Cardiac muscle cell (in vitro differentiated cells and primary cell): ENCODE data around the gene PLB1. TPM values are rescaled to one million over a fixed set of nuclear protein-coding genes. Genes with fewer than 3 reads are reported as not detected.

ENCODE experiments used
- DNase-seq, 2 donors: peaks; one replicate each; pipeline versions ENCODE4 v3.0.0 to v3.0.0-alpha.2; 2010 to 2017; ENCODE audit warnings: low read depth in 1 of 2, low spot score in 1 of 2
- H3K27ac ChIP-seq: fragments of 200-600 bp; sonication (generic); 2 replicates; pipeline ENCODE4 v1.5.1; 2016
- H3K27me3 ChIP-seq: fragments of 200-600 bp; sonication (generic); 2 replicates; pipeline ENCODE4 v1.6.0; 2016; ENCODE audit warnings: control low read depth
- H3K36me3 ChIP-seq: fragments of 200-600 bp; sonication (generic); 2 replicates; pipeline ENCODE4 v1.5.1; 2016; ENCODE audit warnings: control low read depth
- H3K4me1 ChIP-seq: fragments of 200-600 bp; sonication (generic); 2 replicates; pipeline ENCODE4 v1.8.1; 2017; ENCODE audit warnings: low read depth, mild to moderate bottlenecking, mixed run types
- H3K4me3 ChIP-seq: fragments of 200-600 bp; sonication (generic); 2 replicates; pipeline ENCODE4 v1.5.1; 2016; ENCODE audit warnings: mild to moderate bottlenecking
- H3K9me3 ChIP-seq: fragments of 200-600 bp; sonication (generic); 2 replicates; pipeline ENCODE4 v1.5.1; 2017; ENCODE audit warnings: low read depth, mild to moderate bottlenecking, control low read depth
- CTCF ChIP-seq: IDR thresholded peaks from 2 replicates; pipeline ENCODE4 v1.5.1; 2012; ENCODE audit warnings: low read depth, mild to moderate bottlenecking, low read length
- polyA plus RNA-seq: library from polyadenylated mRNA; unstranded; fragments of >200 nt; fragmentation: Nextera tagmentation; extraction: Ambion mirVana; gene quantifications from 2 replicates; pipeline ENCODE4 v1.2.1, GENCODE V29; 2016
- total RNA-seq: library from RNA; depleted of rRNA; stranded (reverse); fragments of >200 nt; gene quantifications from 2 replicates; pipeline ENCODE4 v1.2.3, GENCODE V29; 2016

PLB1 gene
- total and polyA plus RNA-seq, 2 experiments from 2014 or later = 1.1 to 1.2 TPM

- Histone ChIP-seq H3K27me3 (no peaks in the 10 kb centered on the region), H3K27ac (no peak overlapping the region), H3K9me3 (no peaks in the 10 kb centered on the region), H3K4me3 (no peak overlapping the region), H3K36me3 (no peaks in the 10 kb centered on the region), H3K4me1 (peaks cover 8% of the 10 kb centered on the region)
- no peak for TF ChIP-seq CTCF
- DNase-seq = no peak
These were observed 91.8 kb downstream of the PLB1 start for GRCh38 chr2:28587526-28588291.

- Histone ChIP-seq H3K4me3 (no peak overlapping the region), H3K9me3 (no peaks in the 10 kb centered on the region), H3K36me3 (no peaks in the 10 kb centered on the region), H3K4me1 (peaks cover 12% of the 10 kb centered on the region), H3K27me3 (no peaks in the 10 kb centered on the region), H3K27ac (no peak overlapping the region)
- TF ChIP-seq CTCF = no peak
- no peak for DNase-seq
These were observed 92.4 kb downstream of the PLB1 start for GRCh38 chr2:28588292-28588670.

- no peaks in the 10 kb centered on the region for H3K27me3 ChIP-seq
- H3K4me3 ChIP-seq = no peak overlapping the region
- H3K9me3 ChIP-seq = no peaks in the 10 kb centered on the region
- DNase-seq = no peak
- no peak for TF ChIP-seq CTCF
- H3K27ac ChIP-seq = no peak overlapping the region
- H3K36me3 ChIP-seq = no peaks in the 10 kb centered on the region
- H3K4me1 ChIP-seq = peaks cover 20% of the 10 kb centered on the region
These were observed 94.0 kb downstream of the PLB1 start for GRCh38 chr2:28589746-28590463.

GRCh38 chr2:28590496-28591301 is 94.8 kb downstream of the PLB1 start:
- H3K4me3 ChIP-seq = no peak overlapping the region
- no peaks in the 10 kb centered on the region for H3K36me3 ChIP-seq
- H3K27ac ChIP-seq = no peak overlapping the region
- H3K27me3 ChIP-seq = no peaks in the 10 kb centered on the region
- no peaks in the 10 kb centered on the region for H3K9me3 ChIP-seq
- H3K4me1 ChIP-seq = peaks cover 20% of the 10 kb centered on the region
- DNase-seq = no peak
- TF ChIP-seq CTCF = no peak

- H3K27me3 ChIP-seq = no peaks in the 10 kb centered on the region
- H3K27ac ChIP-seq = no peak overlapping the region
- no peak overlapping the region for H3K4me3 ChIP-seq
- no peaks in the 10 kb centered on the region for H3K9me3 ChIP-seq
- peaks cover 26% of the 10 kb centered on the region for H3K4me1 ChIP-seq
- no peaks in the 10 kb centered on the region for H3K36me3 ChIP-seq
- no peak for TF ChIP-seq CTCF
- DNase-seq = no peak
These were observed 96.0 kb downstream of the PLB1 start for GRCh38 chr2:28591711-28592335.
